Large intestine (tissue), 3 donors: ENCODE results near the gene HAND1. TPM values are rescaled to one million over a fixed set of nuclear protein-coding genes. Genes with fewer than 3 reads are reported as not detected.
A peak's percentile ranks its signal among the peaks of the same experiment; 100 is the strongest.

Source experiments
- DNase-seq, 2 donors: peaks; one replicate each; pipeline versions ENCODE4 v3.0.0 to v3.0.0-alpha.2; 2013
- H3K27ac ChIP-seq: one replicate; pipeline ENCODE4 v1.5.1; 2013; ENCODE audit warnings: low read length
- H3K27me3 ChIP-seq: 2 replicates; pipeline ENCODE4 v1.6.1; 2013; ENCODE audit warnings: low read length; ENCODE audit not compliant: control insufficient read depth, insufficient read depth
- H3K36me3 ChIP-seq: 2 replicates; pipeline ENCODE4 v1.6.1; 2013; ENCODE audit warnings: low read length; ENCODE audit not compliant: control insufficient read depth, insufficient read depth
- H3K4me1 ChIP-seq: one replicate; pipeline ENCODE4 v1.6.1; 2013; ENCODE audit warnings: low read length; ENCODE audit not compliant: control insufficient read depth, insufficient read depth
- H3K4me3 ChIP-seq: one replicate; pipeline ENCODE4 v1.5.1; 2013; ENCODE audit warnings: low read length
- H3K9me3 ChIP-seq: one replicate; pipeline ENCODE4 v1.6.1; 2013; ENCODE audit warnings: mild to moderate bottlenecking, low read depth, low read length, moderate library complexity; ENCODE audit not compliant: control insufficient read depth
- WGBS: methylation state at CpG from one replicate; pipeline ENCODE4 v1.1.5; 2013; ENCODE audit warnings: low lambda C conversion rate; ENCODE audit not compliant: insufficient coverage; 5-methylcytosine and 5-hydroxymethylcytosine counted together
- polyA plus RNA-seq: library from polyadenylated mRNA; unstranded; fragments of 120-200 nt; gene quantifications from one replicate; pipeline ENCODE4 v1.2.1, GENCODE V29; 2013

HAND1 gene
- polyA plus RNA-seq, 1 donor = 7.8 TPM

GRCh38 chr5:154473581-154474283 lies 4.3 kb downstream of the HAND1 start:
- Histone ChIP-seq H3K4me1 (peaks cover 26% of the 10 kb centered on the region), H3K27ac (no peak overlapping the region), H3K4me3 (no peak overlapping the region), H3K9me3 (peaks cover 11% of the 10 kb centered on the region), H3K27me3 (peaks cover 95% of the 10 kb centered on the region), H3K36me3 (no peaks in the 10 kb centered on the region)
- no CpG with 5 or more reads among the region's 40 CpGs for WGBS
- no peak for DNase-seq

GRCh38 chr5:154472871-154473580 lies 5.0 kb downstream of the HAND1 start:
- no peak overlapping the region for H3K4me3 ChIP-seq
- no peak for DNase-seq
- peaks cover 21% of the 10 kb centered on the region for H3K4me1 ChIP-seq
- H3K27me3 ChIP-seq = peaks cover 88% of the 10 kb centered on the region
- peaks cover 11% of the 10 kb centered on the region for H3K9me3 ChIP-seq
- H3K36me3 ChIP-seq = no peaks in the 10 kb centered on the region
- WGBS = 0% methylated on average over 1 of the region's 35 CpGs
- H3K27ac ChIP-seq = no peak overlapping the region

GRCh38 chr5:154470947-154471870 lies 6.8 kb downstream of the HAND1 start:
- Histone ChIP-seq H3K27ac (no peak overlapping the region), H3K27me3 (peaks cover 70% of the 10 kb centered on the region), H3K4me1 (peaks cover 33% of the 10 kb centered on the region), H3K9me3 (peaks cover 11% of the 10 kb centered on the region), H3K4me3 (no peak overlapping the region), H3K36me3 (no peaks in the 10 kb centered on the region)
- DNase-seq = no peak
- 0% methylated on average over 1 of the region's 11 CpGs for WGBS

- Histone ChIP-seq H3K36me3 (no peaks in the 10 kb centered on the region), H3K27me3 (peaks cover 59% of the 10 kb centered on the region), H3K27ac (no peak overlapping the region), H3K4me3 (no peak overlapping the region), H3K4me1 (peaks cover 28% of the 10 kb centered on the region), H3K9me3 (peaks cover 7% of the 10 kb centered on the region)
- DNase-seq = no peak
- 8% methylated on average over 2 of the region's 2 CpGs for WGBS
Measured at GRCh38 chr5:154470137-154470536, 7.9 kb downstream of the HAND1 start.

GRCh38 chr5:154467655-154468354 lies 10.2 kb downstream of the HAND1 start:
- Histone ChIP-seq H3K27ac (no peak overlapping the region), H3K36me3 (no peaks in the 10 kb centered on the region), H3K27me3 (peaks cover 36% of the 10 kb centered on the region), H3K4me3 (no peak overlapping the region), H3K9me3 (peaks cover 2% of the 10 kb centered on the region), H3K4me1 (peaks cover 19% of the 10 kb centered on the region)
- WGBS = no CpG with 5 or more reads among the region's 18 CpGs
- peak; percentile 57 to 71 for DNase-seq

- Histone ChIP-seq H3K27ac (no peak overlapping the region), H3K4me1 (peaks cover 19% of the 10 kb centered on the region), H3K9me3 (no peaks in the 10 kb centered on the region), H3K27me3 (peaks cover 25% of the 10 kb centered on the region), H3K36me3 (no peaks in the 10 kb centered on the region), H3K4me3 (no peak overlapping the region)
- 83% methylated on average over 1 of the region's 5 CpGs for WGBS
- DNase-seq = no peak
Measured at GRCh38 chr5:154466671-154467070, 11.4 kb downstream of the HAND1 start.

GRCh38 chr5:154466147-154466546 lies 11.9 kb downstream of the HAND1 start:
- Histone ChIP-seq H3K27ac (peak overlapping the region; percentile 70), H3K4me3 (no peak overlapping the region), H3K27me3 (peaks cover 19% of the 10 kb centered on the region), H3K4me1 (peaks cover 19% of the 10 kb centered on the region), H3K9me3 (no peaks in the 10 kb centered on the region), H3K36me3 (no peaks in the 10 kb centered on the region)
- DNase-seq = peak; percentile 74 to 92
- WGBS = no CpG with 5 or more reads among the region's 5 CpGs

GRCh38 chr5:154465169-154465568 lies 12.9 kb downstream of the HAND1 start:
- peak in 1 of 2 donors; percentile 67 for DNase-seq
- H3K27ac ChIP-seq = no peak overlapping the region
- peaks cover 19% of the 10 kb centered on the region for H3K4me1 ChIP-seq
- H3K9me3 ChIP-seq = no peaks in the 10 kb centered on the region
- peaks cover 11% of the 10 kb centered on the region for H3K27me3 ChIP-seq
- H3K36me3 ChIP-seq = no peaks in the 10 kb centered on the region
- H3K4me3 ChIP-seq = no peak overlapping the region
- no CpG with 5 or more reads among the region's 6 CpGs for WGBS

- WGBS = no CpG with 5 or more reads among the region's 1 CpG
- Histone ChIP-seq H3K36me3 (no peaks in the 10 kb centered on the region), H3K27ac (no peak overlapping the region), H3K9me3 (no peaks in the 10 kb centered on the region), H3K4me1 (peaks cover 19% of the 10 kb centered on the region), H3K27me3 (peaks cover 5% of the 10 kb centered on the region), H3K4me3 (no peak overlapping the region)
- no peak for DNase-seq
Measured at GRCh38 chr5:154464438-154464837, 13.6 kb downstream of the HAND1 start.

- Histone ChIP-seq H3K36me3 (peaks cover 23% of the 10 kb centered on the region), H3K9me3 (no peaks in the 10 kb centered on the region), H3K4me1 (peaks cover 8% of the 10 kb centered on the region), H3K27me3 (no peaks in the 10 kb centered on the region), H3K27ac (no peak overlapping the region), H3K4me3 (no peak overlapping the region)
- no CpG with 5 or more reads among the region's 6 CpGs for WGBS
- DNase-seq = no peak
Measured at GRCh38 chr5:154461531-154461930, 16.5 kb downstream of the HAND1 start.
